Parathyroid adenoma (tissue), 2 donors: Measurements from ENCODE around the gene DIAPH2.

ENCODE experiments used
- H2AFZ ChIP-seq: fragments of 300-600 bp; sonication (generic); one replicate; pipeline ENCODE4 v1.7.0; 2017; ENCODE audit warnings: antibody characterized with exemption, mild to moderate bottlenecking
- H3K27ac ChIP-seq: fragments of 300-600 bp; sonication (generic); one replicate; pipeline ENCODE4 v1.7.0; 2017
- H3K27me3 ChIP-seq: fragments of 300-600 bp; sonication (generic); one replicate; pipeline ENCODE4 v1.7.0; 2017; ENCODE audit warnings: low read length; ENCODE audit not compliant: control insufficient read depth, insufficient read depth
- H3K36me3 ChIP-seq: fragments of 300-600 bp; sonication (generic); one replicate; pipeline ENCODE4 v1.7.0; 2017; ENCODE audit warnings: low read length; ENCODE audit not compliant: control insufficient read depth, insufficient read depth
- H3K4me1 ChIP-seq: fragments of 300-600 bp; sonication (generic); one replicate; pipeline ENCODE4 v1.7.0; 2017; ENCODE audit warnings: control low read depth
- H3K4me2 ChIP-seq: fragments of 300-600 bp; sonication (generic); one replicate; pipeline ENCODE4 v1.7.0; 2017; ENCODE audit warnings: low read length
- H3K4me3 ChIP-seq: fragments of 300-600 bp; sonication (generic); one replicate; pipeline ENCODE4 v1.7.0; 2017; ENCODE audit warnings: low read depth, low read length
- H3K79me2 ChIP-seq: fragments of 300-600 bp; sonication (generic); one replicate; pipeline ENCODE4 v1.7.0; 2017; ENCODE audit warnings: control low read depth
- H3K9ac ChIP-seq: fragments of 300-600 bp; sonication (generic); one replicate; pipeline ENCODE4 v1.7.0; 2017; ENCODE audit warnings: mild to moderate bottlenecking
- H3K9me3 ChIP-seq: fragments of 300-600 bp; sonication (generic); one replicate; pipeline ENCODE4 v1.7.0; 2017; ENCODE audit warnings: low read length; ENCODE audit not compliant: control insufficient read depth
- CTCF ChIP-seq: fragments of 300-600 bp; sonication (generic); IDR thresholded peaks from one replicate; pipeline ENCODE4 v1.7.0; 2017; ENCODE audit warnings: antibody characterized with exemption, mild to moderate bottlenecking
- donor health status: primary hyperparathyroidism.

Gene DIAPH2

GRCh38 chrX:97490656-97491055 lies 806.0 kb downstream of the DIAPH2 start:
- TF ChIP-seq CTCF: no peak
- H3K9ac ChIP-seq: no peak overlapping the region
- H2AFZ ChIP-seq: no peak overlapping the region
- no peaks in the 10 kb centered on the region for H3K4me1 ChIP-seq
- no peak overlapping the region for H3K4me3 ChIP-seq
- H3K27ac ChIP-seq: no peak overlapping the region
- no peaks in the 10 kb centered on the region for H3K79me2 ChIP-seq
- no peak overlapping the region for H3K4me2 ChIP-seq
- no peaks in the 10 kb centered on the region for H3K36me3 ChIP-seq
- H3K27me3 ChIP-seq: no peaks in the 10 kb centered on the region
- no peaks in the 10 kb centered on the region for H3K9me3 ChIP-seq

GRCh38 chrX:97494756-97495372 lies 810.2 kb downstream of the DIAPH2 start:
- H3K79me2 ChIP-seq: no peaks in the 10 kb centered on the region
- H3K4me3 ChIP-seq: no peak overlapping the region
- no peak overlapping the region for H3K9ac ChIP-seq
- no peaks in the 10 kb centered on the region for H3K36me3 ChIP-seq
- H3K9me3 ChIP-seq: no peaks in the 10 kb centered on the region
- H3K4me1 ChIP-seq: no peaks in the 10 kb centered on the region
- no peaks in the 10 kb centered on the region for H3K27me3 ChIP-seq
- no peak for TF ChIP-seq CTCF
- no peak overlapping the region for H3K27ac ChIP-seq
- H3K4me2 ChIP-seq: no peak overlapping the region
- H2AFZ ChIP-seq: no peak overlapping the region

GRCh38 chrX:97498093-97498492 lies 813.5 kb downstream of the DIAPH2 start:
- no peak overlapping the region for H3K27ac ChIP-seq
- H3K4me1 ChIP-seq: no peaks in the 10 kb centered on the region
- H3K36me3 ChIP-seq: no peaks in the 10 kb centered on the region

GRCh38 chrX:97504431-97504830 lies 819.8 kb downstream of the DIAPH2 start:
- peaks cover 3% of the 10 kb centered on the region for H3K4me1 ChIP-seq
- H3K4me2 ChIP-seq: no peak overlapping the region
- no peak for TF ChIP-seq CTCF
- H2AFZ ChIP-seq: no peak overlapping the region
- H3K9ac ChIP-seq: no peak overlapping the region
- H3K79me2 ChIP-seq: no peaks in the 10 kb centered on the region
- no peak overlapping the region for H3K27ac ChIP-seq
- H3K36me3 ChIP-seq: no peaks in the 10 kb centered on the region
- H3K9me3 ChIP-seq: no peaks in the 10 kb centered on the region
- H3K4me3 ChIP-seq: no peak overlapping the region
- no peaks in the 10 kb centered on the region for H3K27me3 ChIP-seq

More at GRCh38 chrX:97498093-97498492, 813.5 kb downstream of the DIAPH2 start:
- H3K27me3 ChIP-seq: no peaks in the 10 kb centered on the region
- no peaks in the 10 kb centered on the region for H3K9me3 ChIP-seq
- H3K4me3 ChIP-seq: no peak overlapping the region
- no peak for TF ChIP-seq CTCF
- H3K4me2 ChIP-seq: no peak overlapping the region
- H2AFZ ChIP-seq: no peak overlapping the region
- no peaks in the 10 kb centered on the region for H3K79me2 ChIP-seq
- H3K9ac ChIP-seq: no peak overlapping the region

GRCh38 chrX:97517763-97518162 lies 833.1 kb downstream of the DIAPH2 start:
- H2AFZ ChIP-seq: no peak overlapping the region
- no peak overlapping the region for H3K4me3 ChIP-seq
- no peaks in the 10 kb centered on the region for H3K9me3 ChIP-seq
- H3K27me3 ChIP-seq: no peaks in the 10 kb centered on the region
- H3K9ac ChIP-seq: no peak overlapping the region
- H3K4me2 ChIP-seq: no peak overlapping the region
- no peaks in the 10 kb centered on the region for H3K79me2 ChIP-seq
- no peaks in the 10 kb centered on the region for H3K4me1 ChIP-seq
- no peaks in the 10 kb centered on the region for H3K36me3 ChIP-seq
- no peak for TF ChIP-seq CTCF
- no peak overlapping the region for H3K27ac ChIP-seq
